A673 (cell line): ENCODE data around the gene SCAF1. TPM values are rescaled to one million over a fixed set of nuclear protein-coding genes. Genes with fewer than 3 reads are reported as not detected.

Experiments used
- BruUV-seq: library from RNA; stranded (reverse); fragments of 400-500 nt; replicated peaks from 2 replicates; lab custom pipeline; 2021; lab: Mats Ljungman, UMichigan
- CTCF ChIA-PET: fragments of 300-600 bp; sonication (Branson Sonifier 250); formaldehyde crosslinking; loops from one replicate; lab custom pipeline; 2022; ENCODE audit warnings: antibody characterized with exemption; lab: Charles Lee
- POLR2A ChIA-PET: fragments of 300-600 bp; sonication (Branson Sonifier 250); formaldehyde crosslinking; loops from one replicate; lab custom pipeline; 2022; ENCODE audit warnings: antibody characterized with exemption; ENCODE audit not compliant: low non-redundant PET; lab: Charles Lee
- DNase-seq: peaks from one replicate; pipeline ENCODE4 v3.0.0-alpha.2; 2015; ENCODE audit warnings: low spot score
- H3K27ac ChIP-seq: fragments of 200-600 bp; sonication (generic); 2 replicates; pipeline ENCODE4 v1.5.1; 2016; ENCODE audit warnings: mixed run types, low read depth, mild to moderate bottlenecking, mixed read lengths, antibody characterized with exemption, low read length; ENCODE audit not compliant: poor library complexity, severe bottlenecking
- H3K27me3 ChIP-seq: fragments of 200-600 bp; sonication (generic); replicated peaks from 2 replicates; pipeline ENCODE4 v1.6.1; 2017; ENCODE audit warnings: mixed run types, low read depth, mild to moderate bottlenecking, mixed read lengths, antibody characterized with exemption, low read length; ENCODE audit not compliant: insufficient read depth, poor library complexity
- H3K36me3 ChIP-seq: fragments of 200-600 bp; sonication (generic); 2 replicates; pipeline ENCODE4 v1.6.1; 2016; ENCODE audit warnings: mixed run types, mild to moderate bottlenecking, mixed read lengths, antibody characterized with exemption, low read length; ENCODE audit not compliant: insufficient read depth, poor library complexity, severe bottlenecking
- H3K4me1 ChIP-seq: fragments of 200-600 bp; sonication (generic); 2 replicates; pipeline ENCODE4 v1.6.1; 2017; ENCODE audit warnings: mixed run types, mild to moderate bottlenecking, mixed read lengths, antibody characterized with exemption, low read length; ENCODE audit not compliant: insufficient read depth, poor library complexity, severe bottlenecking
- H3K4me3 ChIP-seq: fragments of 200-600 bp; sonication (generic); 2 replicates; pipeline ENCODE4 v1.5.1; 2016; ENCODE audit warnings: low read depth, mixed run types, mild to moderate bottlenecking, mixed read lengths, low read length; ENCODE audit not compliant: poor library complexity, severe bottlenecking
- H3K9me3 ChIP-seq: fragments of 200-600 bp; sonication (generic); 2 replicates; pipeline ENCODE4 v1.6.1; 2016; ENCODE audit warnings: mixed run types, low read depth, mild to moderate bottlenecking, mixed read lengths, antibody characterized with exemption, low read length; ENCODE audit not compliant: poor library complexity, severe bottlenecking
- EZH2 ChIP-seq: fragments of 200-600 bp; sonication (generic); IDR thresholded peaks from 2 replicates; pipeline ENCODE4 v1.6.1; 2017; ENCODE audit warnings: borderline replicate concordance, low read depth, mild to moderate bottlenecking, mixed read lengths, antibody characterized with exemption, low read length; ENCODE audit not compliant: poor library complexity, severe bottlenecking
- intact Hi-C: fragments of 100-400 bp; cut with micrococcal nuclease; formaldehyde crosslinking; loops from one replicate; pipeline ENCODE4 v1.10.0; 2022; ENCODE audit not compliant: unreplicated experiment
- total RNA-seq: library from RNA; stranded (reverse); gene quantifications from 2 replicates; pipeline ENCODE4 v1.2.3, GENCODE V29; 2021
- TF ChIP-seq, protein P1 (sequence below): fragments of 300-800, 200-600 bp; sonication (generic); conservative IDR thresholded peaks from 2 replicates; pipeline ENCODE4 v1.5.1; 2017; ENCODE audit warnings: low read depth, mild to moderate bottlenecking, antibody characterized with exemption, low read length, moderate library complexity, mixed read lengths

The SCAF1 gene
- total RNA-seq, 1 experiment from 2014 or later, result 98.2 TPM

DNA sequence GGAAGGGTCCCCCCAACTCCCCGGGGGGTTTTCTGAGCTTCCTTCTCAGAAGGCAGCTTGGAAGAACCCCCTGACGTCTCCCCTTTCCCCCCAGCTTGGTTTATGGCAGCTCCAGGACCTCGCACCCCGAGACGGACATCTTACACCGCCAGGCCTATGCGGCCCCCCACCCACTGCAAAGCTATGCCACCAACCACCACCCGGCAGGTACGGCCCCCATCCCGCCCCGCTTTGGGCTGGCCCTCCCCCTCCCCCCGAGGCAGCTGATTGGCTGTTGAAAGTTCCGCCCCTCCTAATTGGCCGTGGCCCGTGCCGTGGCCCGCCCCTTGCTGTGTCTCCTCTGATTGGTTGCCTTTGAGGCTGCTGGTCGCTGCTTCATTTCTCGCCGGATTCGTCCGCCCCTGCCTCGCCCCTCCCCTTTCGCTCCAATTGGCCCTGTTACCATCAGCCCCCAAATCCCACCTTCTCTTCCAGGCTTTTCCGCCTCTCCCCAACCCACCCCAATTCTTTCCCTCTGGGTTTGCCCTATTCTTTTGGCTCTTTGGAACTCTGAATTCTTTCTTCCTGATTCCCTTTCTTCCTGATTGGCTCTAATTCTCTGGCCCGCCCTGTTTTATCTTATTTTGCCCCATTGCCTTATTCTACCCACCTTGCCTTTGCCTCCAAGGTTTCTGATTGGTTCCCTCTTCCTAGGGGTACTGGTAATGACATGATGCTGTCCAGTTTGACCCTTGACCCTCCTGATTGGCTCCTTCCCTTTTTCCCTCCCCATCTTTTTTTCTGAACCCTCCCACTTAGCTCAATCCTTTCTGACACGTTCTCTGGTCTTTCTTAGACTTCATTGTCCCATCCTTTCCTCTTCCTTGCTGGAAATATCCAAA is 48.5 kb upstream of the SCAF1 start:
- ChIA-PET CTCF (interaction anchor here (0.6 to 0.9 kb wide), 3 partner anchors 23 to 45 kb away, joined by 3 to 5 read pairs (median 3); no protein-coding TSS in a partner anchor), POLR2A (interaction anchor here (0.6 to 0.8 kb wide), 4 partner anchors 19 to 579 kb away, joined by 3 to 9 read pairs (median 4); partner anchors contain the start of genes RCN3 and RRAS)
- peak overlapping the region; percentile 80 for H3K4me3 ChIP-seq
- TF ChIP-seq, protein P1, sequence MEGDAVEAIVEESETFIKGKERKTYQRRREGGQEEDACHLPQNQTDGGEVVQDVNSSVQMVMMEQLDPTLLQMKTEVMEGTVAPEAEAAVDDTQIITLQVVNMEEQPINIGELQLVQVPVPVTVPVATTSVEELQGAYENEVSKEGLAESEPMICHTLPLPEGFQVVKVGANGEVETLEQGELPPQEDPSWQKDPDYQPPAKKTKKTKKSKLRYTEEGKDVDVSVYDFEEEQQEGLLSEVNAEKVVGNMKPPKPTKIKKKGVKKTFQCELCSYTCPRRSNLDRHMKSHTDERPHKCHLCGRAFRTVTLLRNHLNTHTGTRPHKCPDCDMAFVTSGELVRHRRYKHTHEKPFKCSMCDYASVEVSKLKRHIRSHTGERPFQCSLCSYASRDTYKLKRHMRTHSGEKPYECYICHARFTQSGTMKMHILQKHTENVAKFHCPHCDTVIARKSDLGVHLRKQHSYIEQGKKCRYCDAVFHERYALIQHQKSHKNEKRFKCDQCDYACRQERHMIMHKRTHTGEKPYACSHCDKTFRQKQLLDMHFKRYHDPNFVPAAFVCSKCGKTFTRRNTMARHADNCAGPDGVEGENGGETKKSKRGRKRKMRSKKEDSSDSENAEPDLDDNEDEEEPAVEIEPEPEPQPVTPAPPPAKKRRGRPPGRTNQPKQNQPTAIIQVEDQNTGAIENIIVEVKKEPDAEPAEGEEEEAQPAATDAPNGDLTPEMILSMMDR, result no peak
- no peak for TF ChIP-seq EZH2
- H3K9me3 ChIP-seq, result no peaks in the 10 kb centered on the region
- H3K27me3 ChIP-seq, result no peaks in the 10 kb centered on the region
- peak overlapping the region; percentile 92 for H3K27ac ChIP-seq
- peaks cover 46% of the 10 kb centered on the region for H3K36me3 ChIP-seq
- intact Hi-C loops, result loop anchor here (2.0 to 5.0 kb wide), 3 partner anchors 47 to 219 kb away; partner anchors contain the start of genes FUZ, PRMT1 and RRAS
- peaks cover 7% of the 10 kb centered on the region for H3K4me1 ChIP-seq
- BruUV-seq, result no TSS peak
- peak; percentile 98 for DNase-seq

GRCh38 chr19:49594157-49594992 is 47.6 kb upstream of the SCAF1 start:
- H3K27ac ChIP-seq, result no peak overlapping the region
- ChIA-PET POLR2A (no interaction called here), CTCF (no interaction called here)
- intact Hi-C loops, result loop anchor here (5.0 kb wide), 2 partner anchors 83 to 218 kb away; partner anchors contain the start of genes FUZ and PRMT1
- no TSS peak for BruUV-seq
- no peaks in the 10 kb centered on the region for H3K27me3 ChIP-seq
- H3K36me3 ChIP-seq, result peaks cover 55% of the 10 kb centered on the region
- H3K9me3 ChIP-seq, result no peaks in the 10 kb centered on the region
- peak overlapping the region; percentile 80 for H3K4me3 ChIP-seq
- no peak for DNase-seq
- TF ChIP-seq, protein P1, result no peak
- TF ChIP-seq EZH2, result no peak
- peaks cover 7% of the 10 kb centered on the region for H3K4me1 ChIP-seq
